T-helper 1 cell treated with Interleukin-12 subunit alpha and Interleukin-12 subunit beta and Interleukin-4 antibody, amounts not matched to agents 30 ng/mL and 1 ng/mL, for 36 hours (primary cell): Measurements from ENCODE around the gene HNRNPA1L2. TPM values are rescaled to one million over a fixed set of nuclear protein-coding genes. Genes with fewer than 3 reads are reported as not detected.
"Not testable (repeated sequence)": the region's sequence is repeated elsewhere in the genome, so short reads cannot be mapped to it uniquely, and the experiment has no call there.

ENCODE experiments used
- intact Hi-C: fragments of 100-400 bp; cut with micrococcal nuclease; formaldehyde crosslinking; loops from one replicate; pipeline ENCODE4 v1.15.1; 2024
- total RNA-seq: library from RNA; stranded (reverse); gene quantifications from 2 replicates; pipeline ENCODE4 v1.2.3, GENCODE V29; 2022

The HNRNPA1L2 gene
- 9.7 TPM in 2 replicates for total RNA-seq

DNA sequence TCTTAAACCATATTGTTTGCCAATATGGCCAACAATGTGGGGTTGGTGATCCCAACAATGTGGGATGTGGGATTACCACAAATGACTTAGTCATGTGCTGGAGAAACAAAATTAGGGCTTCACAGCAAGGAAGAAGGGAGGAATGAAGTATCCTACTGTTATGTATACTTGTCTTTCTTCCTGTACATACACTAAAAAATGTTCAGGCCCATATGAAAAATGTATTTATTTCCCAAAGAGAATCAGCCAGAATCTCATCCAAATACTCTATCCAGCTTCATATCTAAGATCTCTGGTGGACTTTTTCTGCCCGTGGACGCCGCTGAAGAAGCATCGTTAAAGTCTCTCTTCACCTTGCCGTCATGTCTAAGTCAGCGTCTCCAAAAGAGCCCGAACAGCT, at the start of gene HNRNPA1L2:
Gene HNRNPA1L2, plus strand, starts transcription at position 301 of the 400 bp plus-strand sequence. Its CDS starts 62 bp downstream, at position 363.
- intact Hi-C loops: no loop called here

DNA sequence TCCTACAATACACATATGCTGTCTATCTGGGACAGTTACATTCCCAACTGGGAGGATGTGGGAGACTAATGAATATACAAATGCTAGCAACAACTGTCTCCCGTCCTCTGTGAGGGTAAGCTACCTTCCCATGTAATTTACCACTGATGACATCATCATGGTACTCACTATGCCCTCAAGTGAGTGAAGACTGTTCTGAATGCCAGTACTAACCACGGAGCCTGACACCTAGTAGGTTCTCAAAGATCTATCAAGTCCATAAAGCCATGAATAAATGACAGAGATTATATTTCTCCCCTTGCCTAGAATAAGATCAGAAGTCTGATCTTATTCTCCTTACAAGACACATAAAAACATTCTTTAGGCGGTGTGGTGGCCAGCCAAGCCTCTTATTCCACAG, 49.1 kb upstream of the HNRNPA1L2 start:
- intact Hi-C loops: not testable (repeated sequence)

DNA sequence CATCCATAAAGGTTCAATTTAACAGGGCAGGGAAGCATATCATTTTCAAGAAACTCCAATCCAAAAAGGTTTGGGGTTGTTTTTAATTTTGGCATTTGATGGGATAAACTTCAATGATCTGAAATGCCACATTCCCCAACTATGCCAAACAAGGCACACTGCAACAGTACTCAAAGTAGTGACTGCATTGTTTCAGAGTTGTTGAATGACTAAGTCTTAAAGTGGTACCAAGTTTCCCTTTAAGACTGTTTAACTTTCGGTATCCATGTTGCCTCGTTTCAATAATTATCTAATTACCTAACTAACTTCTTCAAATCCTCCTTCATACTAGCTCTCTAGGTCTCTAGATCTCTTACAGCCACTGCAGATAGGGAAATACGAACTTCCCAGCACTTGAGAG, 48.4 kb upstream of the HNRNPA1L2 start:
- intact Hi-C loops: not testable (repeated sequence)

DNA sequence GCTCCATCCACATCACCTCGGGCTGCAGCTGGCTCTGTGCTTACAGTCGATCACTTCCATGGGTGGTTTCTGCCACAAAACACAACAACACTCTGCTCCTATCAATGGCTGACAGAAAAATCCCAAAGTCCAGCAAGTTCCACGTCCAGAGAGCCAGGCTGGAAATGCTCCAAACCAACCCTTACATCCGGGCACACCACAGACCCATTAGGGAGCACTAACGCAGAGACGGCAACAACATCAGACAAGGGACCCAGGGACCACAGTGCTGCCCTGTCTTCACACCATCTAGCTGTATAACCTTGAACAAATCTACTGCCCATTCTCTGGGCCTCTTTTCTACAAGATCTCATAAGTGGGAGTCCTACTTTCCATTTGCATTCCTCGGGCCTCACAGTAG, 47.9 kb upstream of the HNRNPA1L2 start:
- intact Hi-C loops: not testable (repeated sequence)

DNA sequence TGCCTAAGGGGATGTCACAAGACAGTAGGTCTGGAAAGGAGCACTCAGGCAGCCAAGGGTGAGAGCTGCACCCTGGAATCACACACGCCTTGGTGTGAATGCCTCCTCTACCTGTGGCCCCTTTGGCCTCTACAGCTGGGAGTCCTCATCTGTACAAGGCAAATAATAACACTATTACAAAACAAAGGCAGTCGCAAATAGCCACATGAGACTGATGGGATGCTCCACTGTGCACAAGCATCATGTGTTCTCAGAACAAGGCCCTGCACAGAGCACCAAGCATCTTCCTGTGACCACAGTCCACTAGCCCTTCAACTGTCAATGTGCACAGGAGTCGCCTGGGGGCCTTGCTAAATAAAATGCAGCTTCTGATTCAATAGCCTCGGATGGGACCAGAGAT, 44.6 kb upstream of the HNRNPA1L2 start:
- intact Hi-C loops: no loop called here

DNA sequence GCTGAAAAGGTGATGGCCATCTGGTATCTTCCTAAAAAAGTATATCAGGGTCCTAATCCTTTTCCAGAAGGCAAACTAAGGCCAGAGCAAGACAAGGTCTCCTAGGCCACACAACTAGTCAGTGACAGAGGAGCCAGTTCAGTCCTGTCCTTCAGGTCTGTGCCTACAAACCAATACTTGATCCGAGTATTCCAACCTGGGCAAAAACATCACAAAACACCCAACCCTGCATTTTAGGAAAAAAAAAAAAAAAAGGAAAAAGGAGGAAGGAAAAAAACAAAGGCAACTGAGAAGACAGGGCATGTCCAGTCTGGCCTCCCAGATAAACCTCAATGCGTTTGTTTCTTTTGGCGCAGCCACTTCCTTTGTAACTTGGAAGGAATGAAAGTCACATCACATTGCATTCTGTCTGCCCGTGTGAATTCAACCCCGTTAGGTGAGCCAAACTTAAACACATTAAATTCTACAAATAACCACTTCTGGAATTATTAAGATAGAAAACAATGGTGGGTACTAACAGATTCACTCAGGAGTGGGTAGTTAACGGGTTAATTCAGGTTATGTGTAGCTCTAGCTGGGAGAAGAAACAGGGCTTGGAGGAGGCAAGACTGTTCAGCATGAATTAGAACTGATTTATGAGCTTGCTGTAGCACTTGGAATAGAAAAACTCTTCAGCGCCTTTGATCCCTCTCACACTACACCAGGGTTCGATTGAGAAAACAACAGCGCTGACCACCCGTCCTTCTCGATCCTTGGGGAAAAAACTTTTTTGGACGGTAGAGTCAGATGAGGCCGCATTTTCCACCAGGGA, 43.0 kb upstream of the HNRNPA1L2 start:
- intact Hi-C loops: loop anchor here (1.0 kb wide), 1 partner anchor 18 kb away; no protein-coding TSS in a partner anchor

DNA sequence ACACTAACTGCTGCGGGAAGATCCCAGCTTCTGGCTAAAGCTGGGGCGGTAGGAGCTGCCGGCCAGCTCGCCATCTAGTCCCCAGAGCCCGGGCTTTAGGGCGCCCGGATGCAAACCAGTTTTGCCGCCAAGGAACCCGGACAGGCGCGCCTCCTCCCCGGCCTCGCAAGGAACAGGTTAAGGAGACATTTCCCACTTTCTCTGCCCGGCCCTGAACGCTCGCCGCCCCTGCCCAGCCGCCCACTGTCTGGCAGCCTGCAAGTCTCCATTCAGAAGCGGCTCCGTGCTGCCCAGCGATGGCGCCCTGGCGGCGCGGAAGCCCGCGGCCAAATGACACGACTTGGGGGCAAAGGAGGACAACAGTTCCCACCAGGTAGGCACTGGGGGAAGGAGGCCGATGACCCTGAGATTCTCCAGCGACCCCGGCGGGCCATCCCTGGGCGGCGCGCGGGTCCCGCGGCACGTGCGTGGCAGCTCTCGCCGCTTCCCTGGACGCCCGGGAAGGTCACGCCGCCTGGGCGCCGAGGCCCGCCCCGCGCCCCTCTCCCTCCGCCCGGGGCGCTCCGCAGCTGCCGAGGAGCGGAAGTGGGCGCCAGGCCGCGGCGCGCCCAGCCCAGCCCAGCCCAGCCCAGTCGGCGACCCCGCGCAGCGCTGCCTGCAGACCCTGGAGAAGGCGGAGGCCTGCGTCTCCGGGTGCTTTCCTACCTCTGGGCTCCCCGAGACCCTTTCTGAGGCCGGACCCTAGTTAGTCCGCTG, 42.2 kb upstream of the HNRNPA1L2 start:
- intact Hi-C loops: loop anchor here (1.0 kb wide), 1 partner anchor 17 kb away; no protein-coding TSS in a partner anchor

DNA sequence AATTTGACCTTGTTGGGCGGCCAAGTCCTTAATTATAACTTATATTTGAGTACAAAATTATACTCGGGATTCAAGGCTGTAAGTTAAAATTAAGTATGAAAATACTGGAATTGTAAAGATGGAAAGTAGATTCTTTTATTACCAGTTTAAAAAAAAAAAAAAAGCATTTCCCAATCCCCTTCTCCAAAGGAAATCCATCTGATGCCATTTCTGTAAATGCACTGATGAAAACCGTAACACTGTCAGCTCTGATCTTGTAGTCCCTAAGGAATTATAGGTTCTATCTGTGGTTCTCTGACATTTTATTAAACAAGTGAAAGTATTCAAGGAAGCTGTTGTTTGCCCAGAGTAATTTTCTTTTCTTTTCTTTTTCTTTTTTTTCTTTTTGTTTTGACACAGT, 41.6 kb upstream of the HNRNPA1L2 start:
- intact Hi-C loops: no loop called here

DNA sequence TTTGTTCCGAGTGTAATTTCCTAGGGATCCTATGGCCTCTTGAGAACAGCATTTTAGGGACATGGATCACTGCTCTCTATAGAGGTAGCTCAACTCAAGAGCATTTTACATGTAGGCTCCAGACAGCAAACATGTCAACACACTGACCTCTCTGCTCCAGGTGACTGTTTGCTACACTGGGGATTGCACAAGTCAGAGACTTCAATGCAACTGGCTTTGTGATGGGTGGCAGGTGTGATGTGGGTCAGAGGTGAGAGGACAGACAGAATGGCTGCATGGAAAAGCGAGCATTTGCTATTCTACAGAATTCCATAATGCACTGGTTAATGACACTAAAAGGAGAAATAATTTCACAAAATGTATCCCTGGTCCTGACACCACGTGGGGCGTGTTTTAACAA, 38.9 kb upstream of the HNRNPA1L2 start:
- intact Hi-C loops: not testable (repeated sequence)

DNA sequence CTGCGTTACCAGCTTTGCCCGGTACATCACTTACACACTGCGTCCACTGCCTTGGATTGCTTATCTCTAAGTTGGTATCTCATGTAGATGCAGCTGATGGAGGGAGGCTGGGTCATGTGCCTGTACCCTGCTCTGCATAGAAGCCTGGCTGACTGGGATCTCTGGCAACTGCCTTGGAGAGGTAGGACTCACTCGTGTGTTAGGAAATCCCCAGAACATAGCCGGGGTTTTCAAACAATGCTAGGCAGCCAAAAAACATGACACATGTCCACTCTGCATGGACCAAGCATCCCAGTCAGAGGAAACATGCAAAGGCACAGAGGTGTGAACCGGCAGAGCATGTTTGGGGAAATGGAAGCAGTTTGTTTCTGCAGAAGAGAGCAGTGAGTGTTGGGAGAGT, 36.1 kb upstream of the HNRNPA1L2 start:
- intact Hi-C loops: not testable (repeated sequence)

DNA sequence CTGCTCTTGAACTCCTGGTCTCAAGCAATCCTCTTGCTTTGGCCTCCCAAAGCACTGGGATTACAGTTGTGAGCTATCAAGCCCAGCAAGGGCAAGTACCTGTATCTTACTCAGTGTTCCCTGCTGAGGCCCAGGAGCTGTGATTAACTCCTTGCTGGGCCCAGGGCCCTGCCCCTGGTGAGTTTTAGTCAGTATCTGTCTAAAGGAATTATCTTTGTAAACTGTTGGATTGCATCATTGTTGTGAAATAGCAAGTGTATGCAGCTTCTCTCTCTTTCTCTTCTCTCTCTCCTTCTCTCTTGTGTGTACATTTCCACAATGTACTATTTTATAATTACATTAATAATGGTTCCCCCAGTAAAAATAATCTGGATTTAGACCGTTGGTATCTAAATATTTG, 35.4 kb upstream of the HNRNPA1L2 start:
- intact Hi-C loops: not testable (repeated sequence)

DNA sequence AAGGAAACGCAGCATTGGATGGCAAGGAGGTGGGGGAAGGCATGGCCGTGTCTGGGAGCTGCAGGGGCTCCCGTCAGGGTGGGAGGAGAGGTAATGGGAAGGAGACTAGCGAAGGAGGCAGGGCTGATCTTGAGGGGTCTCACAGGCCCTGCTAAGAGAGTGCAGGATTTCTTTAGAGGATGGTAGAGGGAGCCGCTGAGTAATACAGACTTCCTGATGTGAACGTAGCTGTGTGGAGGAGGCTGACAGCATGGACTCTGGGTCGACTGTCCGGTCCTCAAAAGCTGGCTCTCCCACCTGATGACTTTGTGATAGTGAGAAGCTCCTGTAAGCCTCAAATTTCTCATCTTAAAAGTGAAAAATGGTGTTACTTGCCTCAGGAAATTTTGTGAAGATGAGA, 34.0 kb upstream of the HNRNPA1L2 start:
- intact Hi-C loops: not testable (repeated sequence)

DNA sequence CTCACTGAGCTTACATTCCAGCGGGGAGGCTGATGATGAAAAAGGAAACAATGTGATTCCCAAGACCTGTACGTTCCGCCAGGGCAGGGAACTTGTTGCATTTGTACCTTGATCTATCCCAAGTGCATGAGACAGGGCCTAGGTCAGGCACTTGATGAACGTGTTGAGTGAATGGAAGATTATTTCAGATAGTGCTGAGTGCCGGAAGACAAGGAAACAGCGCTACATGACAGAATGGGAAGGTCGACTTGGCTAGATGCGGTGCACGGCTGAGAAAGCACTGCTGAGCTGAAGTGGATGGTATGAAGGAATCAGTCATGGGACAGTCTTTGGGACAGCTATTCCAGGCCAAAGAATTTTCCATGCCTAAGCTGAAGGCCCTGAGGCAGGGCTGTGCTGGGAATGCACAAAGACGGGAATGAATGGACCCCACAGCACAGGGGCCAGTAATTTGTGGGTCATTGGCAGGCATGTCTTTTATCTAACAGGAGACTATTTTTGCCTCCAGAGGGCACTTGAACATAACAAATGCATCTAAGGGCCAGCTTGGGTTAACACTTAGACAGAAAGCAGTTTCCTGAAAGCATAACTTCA, 33.1 kb upstream of the HNRNPA1L2 start:
- intact Hi-C loops: not testable (repeated sequence)

DNA sequence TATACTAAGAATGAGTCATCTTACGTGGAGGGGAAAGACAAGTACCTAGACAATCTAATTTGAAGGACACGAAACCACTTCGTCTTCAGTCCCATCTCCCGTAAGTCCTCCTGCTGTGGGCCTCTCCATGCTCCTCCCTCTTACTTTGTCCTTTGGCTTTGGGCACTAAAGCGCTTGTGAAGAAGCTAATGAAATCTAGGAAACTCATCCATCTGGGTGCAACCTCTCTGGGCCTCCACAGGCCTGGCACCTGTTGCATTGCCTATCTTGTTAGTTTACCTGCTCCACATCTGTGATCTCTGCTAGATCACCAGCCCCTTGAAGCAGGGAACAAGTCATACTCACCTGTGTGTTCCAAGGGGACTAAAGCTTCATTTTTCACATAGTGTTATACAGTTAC, 32.1 kb upstream of the HNRNPA1L2 start:
- intact Hi-C loops: not testable (repeated sequence)

DNA sequence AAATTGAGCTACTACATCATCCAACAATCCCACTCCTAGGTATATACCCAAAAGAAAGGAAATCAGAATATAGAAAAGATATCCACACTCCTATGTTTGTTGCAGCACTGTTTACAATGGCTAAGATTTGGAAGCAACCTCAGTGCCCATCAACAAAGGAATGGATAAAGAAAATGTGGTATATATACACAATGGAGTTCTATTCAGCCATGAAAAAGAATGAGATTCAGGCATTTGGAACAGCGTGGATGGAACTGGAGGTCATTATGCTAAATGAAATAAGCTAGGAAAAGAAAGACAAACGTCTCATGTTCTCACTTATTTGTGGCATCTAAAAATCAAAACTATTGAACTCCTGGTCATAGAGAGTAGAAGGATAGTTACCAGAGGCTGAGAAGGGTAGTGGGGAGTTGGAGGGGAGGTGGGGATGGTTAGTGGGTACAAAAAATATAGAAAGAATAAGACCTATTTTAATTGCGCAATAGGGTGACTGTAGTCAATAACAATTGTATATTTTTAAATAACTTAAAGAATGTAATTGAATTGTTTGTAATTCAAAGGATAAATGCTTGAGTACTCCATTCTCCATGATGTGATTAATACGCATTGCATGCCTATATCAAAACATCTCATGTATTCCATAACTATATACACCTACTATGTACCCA, 27.0 kb upstream of the HNRNPA1L2 start:
- intact Hi-C loops: loop anchor here (5.0 kb wide), 3 partner anchors 537 to 1163 kb away; partner anchors contain the start of genes DHRS12 and INTS6

DNA sequence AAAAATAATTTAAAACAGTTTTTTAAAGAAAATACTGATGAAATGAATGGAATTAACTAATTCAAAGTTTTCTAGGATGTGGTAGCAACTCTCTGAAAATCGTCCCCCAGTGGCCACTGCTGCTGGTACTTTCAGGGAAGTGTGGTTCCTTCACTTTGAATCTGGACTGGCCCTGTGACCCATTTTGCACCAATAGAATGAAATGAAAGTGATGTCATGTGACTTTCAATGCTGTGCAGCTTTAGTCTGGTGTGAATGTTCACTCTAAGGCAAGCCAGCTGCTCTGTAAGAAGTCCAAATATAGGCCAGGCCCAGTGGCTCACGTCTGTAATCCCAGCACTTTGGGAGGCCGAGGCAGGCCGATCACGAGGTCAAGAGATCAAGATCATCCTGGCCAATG, 26.4 kb upstream of the HNRNPA1L2 start:
- intact Hi-C loops: loop anchor here (5.0 kb wide), 3 partner anchors 536 to 1164 kb away; partner anchors contain the start of genes DHRS12 and INTS6

DNA sequence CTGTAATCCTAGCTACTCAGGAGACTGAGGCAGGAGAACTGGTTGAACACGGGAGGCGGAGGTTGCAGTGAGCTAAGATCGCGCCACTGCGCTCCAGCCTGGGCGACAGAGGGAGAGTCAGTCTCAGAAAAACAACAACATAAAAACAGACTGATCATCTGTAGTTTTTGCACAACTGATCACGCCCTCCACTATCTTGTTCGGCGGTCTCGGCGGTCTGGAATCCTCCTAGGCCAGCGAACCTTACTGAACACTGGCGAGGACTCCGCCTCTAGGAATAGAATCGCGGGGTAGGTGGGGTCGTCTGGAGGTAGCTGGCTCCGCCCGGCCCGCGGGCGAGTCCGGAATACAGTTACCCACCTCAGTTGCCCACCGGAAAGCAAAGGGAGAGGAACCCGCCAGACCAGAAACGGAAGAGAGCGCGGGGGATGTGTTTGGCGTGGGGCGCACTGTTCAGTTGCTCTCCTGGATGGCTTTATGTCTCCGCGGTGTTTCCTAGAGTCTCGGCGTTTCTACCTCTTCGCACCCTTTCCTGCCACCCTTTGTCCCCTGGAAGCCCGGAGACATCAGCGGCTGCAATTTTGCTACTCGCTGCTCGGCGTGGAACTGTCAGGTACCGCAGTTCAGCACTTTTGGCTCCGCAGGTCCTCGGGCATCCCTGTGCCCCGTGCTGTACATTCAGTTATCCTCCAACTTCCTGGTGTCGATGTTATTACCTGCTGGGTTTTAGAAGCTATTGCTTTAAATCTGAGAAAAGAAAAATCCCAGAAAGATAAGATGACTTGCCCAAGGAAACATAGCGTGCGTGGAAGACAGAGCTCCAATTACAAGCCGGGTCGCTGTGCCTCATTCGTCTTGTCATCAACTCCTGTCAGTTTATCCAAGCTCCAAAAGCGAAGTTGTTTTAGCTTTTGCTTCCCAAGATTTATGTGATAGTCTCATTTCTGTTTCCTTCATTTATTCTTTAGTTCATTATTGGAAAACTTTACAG, 24.9 kb upstream of the HNRNPA1L2 start:
- intact Hi-C loops: loop anchor here (1.0 to 5.0 kb wide), 6 partner anchors 18 to 1165 kb away; partner anchors contain the start of genes CKAP2, DHRS12, INTS6 and SUGT1

DNA sequence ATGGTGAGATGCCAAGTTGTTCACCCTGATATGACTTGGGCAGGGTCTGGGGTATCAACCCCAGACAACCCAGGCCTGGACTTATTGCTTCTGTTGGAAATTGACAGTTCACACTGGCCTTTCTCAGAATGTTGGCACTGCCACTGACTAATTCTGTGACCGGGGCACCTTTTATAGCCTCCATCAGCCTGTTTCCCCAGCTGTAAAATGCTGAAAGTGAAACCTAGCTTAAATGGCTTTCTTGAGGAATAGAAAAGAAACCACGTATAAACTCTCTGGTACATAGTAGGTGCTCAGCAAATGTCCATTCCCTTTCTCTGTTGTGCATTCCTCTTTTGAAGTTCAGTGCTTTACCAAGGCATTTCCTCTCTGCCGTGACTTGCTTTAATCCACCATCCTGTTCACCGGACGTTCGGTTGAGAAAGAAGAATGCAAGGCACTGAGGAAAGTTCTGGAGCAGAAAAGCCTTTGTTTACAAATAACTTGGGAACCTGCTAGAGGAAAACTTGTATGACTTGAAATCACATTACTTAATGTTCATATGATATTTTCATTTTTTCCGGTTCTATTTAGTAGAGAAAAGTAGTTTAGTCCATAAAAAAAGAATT, 11.0 kb upstream of the HNRNPA1L2 start:
- intact Hi-C loops: not testable (repeated sequence)

DNA sequence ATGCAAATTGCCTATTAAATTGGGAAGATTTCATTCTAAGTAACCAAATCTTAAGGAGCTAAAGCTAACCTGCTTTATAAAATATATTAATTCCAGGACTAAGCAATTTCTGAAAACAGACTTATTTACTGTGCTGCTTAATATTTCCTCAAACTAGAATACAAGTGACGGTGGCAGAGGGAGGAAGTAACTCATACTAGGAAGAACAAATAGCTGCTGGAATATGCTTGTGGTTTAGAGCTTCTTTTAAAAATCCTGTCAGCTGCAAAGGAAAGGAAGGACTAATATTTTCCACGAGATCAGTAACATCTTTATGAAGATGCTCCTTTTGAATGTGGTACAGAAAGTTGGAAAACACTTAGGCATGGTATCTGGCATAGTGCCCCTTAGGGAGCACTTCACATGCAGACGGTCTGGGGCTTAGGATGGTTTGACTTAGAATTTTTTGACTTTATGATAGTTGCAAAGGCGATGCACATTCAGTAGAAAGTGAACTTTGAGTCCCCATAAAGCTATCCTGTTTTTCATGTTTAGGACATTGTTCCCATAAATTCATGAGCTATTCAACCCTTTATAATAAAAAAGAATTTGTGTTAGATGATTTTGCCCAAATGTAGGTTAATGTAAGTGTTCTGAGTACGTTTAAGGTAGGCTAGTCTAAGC, 3.4 kb upstream of the HNRNPA1L2 start:
- intact Hi-C loops: no loop called here
